GM12892 (cell line): ENCODE measurements around the gene GABRB3.

ENCODE experiments used
- DNase-seq: peaks from one replicate; pipeline ENCODE4 v3.0.0; 2011; ENCODE audit not compliant: insufficient read length
- FAIRE-seq: peaks from 2 replicates; lab custom pipeline; 2011; peaks lifted over from hg19 to GRCh38; lab: Jason Lieb, UNC
- POLR2A ChIP-seq: IDR thresholded peaks from 2 replicates; pipeline ENCODE4 v1.6.1; 2011; ENCODE audit warnings: low read depth, low read length, control low read depth
- POLR2AphosphoS5 ChIP-seq: IDR thresholded peaks from 2 replicates; pipeline ENCODE4 v1.6.1; 2011; ENCODE audit warnings: low read depth, low read length, control low read depth
- TAF1 ChIP-seq: IDR thresholded peaks from 2 replicates; pipeline ENCODE4 v1.6.1; 2011; ENCODE audit warnings: low read depth, mild to moderate bottlenecking, control low read depth, low read length, borderline replicate concordance

Gene GABRB3

DNA sequence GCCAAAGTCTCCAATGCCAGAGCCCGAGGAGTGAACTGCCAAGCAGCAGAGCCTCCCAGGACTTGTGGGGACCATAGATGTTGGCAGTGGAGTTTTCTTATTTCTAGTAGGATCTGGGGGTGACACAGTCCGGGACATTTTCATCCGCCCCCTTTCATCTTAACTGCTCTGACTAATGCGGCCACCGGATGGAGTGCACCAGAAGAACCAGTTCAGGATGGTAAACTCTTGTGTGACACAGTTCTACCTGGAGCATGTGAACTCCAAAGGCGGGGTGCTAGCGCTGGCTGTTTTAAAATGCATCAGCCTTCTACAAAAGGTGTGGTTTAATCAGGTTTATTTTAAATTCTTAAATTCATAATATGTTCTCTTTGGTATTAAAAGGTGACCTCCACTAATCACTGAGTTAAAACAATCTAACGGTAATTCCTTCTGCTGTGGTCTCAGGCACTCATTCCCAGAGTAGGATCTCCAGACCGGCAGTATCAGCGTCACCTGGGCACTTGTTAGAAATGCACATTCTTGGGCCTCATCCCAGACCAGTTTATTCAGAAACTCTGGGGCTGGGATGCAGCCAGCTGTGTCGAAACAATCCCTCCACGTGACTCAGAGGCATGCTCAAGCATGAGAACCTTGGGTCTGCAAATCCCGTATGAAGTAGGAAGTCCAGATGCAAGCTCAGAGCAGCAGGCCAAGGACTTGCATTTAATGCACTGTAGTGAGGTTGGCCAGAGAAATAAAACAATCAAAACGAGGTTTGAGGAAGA, 105.5 kb downstream of the GABRB3 start:
- no peak for DNase-seq
- TF ChIP-seq POLR2AphosphoS5 (no peak), TAF1 (no peak), POLR2A (no peak)
- FAIRE-seq = no peak

DNA sequence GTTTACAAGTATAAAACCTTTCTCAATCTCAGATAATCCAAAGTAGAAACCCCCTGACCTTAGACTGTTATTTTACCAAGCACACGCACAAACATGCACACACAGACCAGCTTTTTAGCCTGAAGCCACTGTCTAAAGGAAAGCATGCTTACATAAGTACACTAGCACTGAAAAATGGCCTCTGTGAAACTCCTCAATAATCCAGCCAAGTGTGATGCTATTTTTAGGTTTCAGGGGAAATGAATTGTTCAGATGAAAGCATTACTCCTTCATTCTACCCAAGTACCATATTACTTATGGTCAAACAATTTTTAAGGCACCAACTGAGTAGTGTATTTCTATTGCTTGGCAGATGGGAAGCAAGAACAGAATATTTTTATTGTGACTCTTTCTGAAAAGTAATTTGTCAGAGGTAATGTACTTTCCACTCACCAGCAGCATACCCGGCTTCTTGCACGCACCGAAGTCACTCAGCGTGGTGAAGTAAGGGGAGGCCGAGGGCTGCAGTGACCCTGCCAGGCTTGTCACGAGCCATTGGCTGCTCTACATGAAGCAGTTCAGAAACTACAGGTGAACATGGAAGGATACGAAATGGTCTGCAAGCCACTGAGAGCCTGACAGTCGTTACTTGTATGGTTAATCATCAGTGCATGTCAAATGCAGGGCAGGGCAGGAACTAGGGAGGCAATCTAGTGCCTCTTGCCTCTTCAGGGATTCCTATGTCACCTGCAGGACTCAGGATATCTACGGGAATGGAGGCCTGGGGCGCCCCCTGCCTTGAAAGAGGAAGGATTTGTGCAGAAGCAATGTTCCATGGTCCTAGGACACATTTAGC, 106.7 kb downstream of the GABRB3 start:
- TF ChIP-seq TAF1 (no peak), POLR2A (no peak), POLR2AphosphoS5 (no peak)
- FAIRE-seq (no peak), DNase-seq (no peak)

DNA sequence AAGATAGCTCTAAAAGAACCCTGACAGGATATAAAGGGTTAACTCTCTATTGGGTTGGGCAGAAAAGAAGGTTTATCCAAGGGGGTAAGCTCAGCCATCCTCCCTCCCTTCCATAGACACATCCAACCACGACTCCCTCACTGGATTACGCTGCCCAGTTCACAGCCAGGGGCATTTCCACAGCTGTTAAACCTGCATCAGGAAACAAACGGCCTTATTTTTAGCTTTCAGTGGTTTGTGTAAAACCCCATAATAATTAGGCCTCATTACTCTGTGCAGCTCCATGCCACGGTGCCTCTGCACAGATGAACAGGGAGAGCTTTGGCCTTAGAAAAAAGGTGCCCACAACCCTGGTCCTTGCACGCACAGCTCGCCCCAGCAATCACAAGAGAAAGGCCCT, 110.6 kb downstream of the GABRB3 start:
- DNase-seq (no peak), FAIRE-seq (no peak)
- TF ChIP-seq POLR2AphosphoS5 = no peak

DNA sequence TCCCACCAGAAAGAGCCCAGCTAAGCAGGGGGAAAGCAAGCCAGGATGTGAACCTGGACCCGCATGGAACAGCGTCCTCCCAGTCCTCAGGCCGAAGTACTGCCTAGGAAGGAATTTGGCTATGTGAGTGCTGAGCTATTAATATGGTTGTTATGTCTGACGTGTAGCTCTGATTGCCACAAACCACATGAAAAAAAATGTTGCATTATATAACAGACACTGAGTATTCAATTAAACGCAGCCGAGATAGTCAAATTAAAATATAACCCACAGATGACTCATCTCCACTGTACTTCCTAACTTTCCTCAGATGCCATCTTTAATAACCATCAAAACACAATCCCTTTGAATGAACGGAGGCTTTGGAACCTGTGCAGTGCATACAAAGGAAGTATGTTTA, 111.1 kb downstream of the GABRB3 start:
- no peak for FAIRE-seq
- no peak for DNase-seq
- TF ChIP-seq POLR2A = no peak
- no peak for TF ChIP-seq POLR2AphosphoS5
- TF ChIP-seq TAF1 = no peak

DNA sequence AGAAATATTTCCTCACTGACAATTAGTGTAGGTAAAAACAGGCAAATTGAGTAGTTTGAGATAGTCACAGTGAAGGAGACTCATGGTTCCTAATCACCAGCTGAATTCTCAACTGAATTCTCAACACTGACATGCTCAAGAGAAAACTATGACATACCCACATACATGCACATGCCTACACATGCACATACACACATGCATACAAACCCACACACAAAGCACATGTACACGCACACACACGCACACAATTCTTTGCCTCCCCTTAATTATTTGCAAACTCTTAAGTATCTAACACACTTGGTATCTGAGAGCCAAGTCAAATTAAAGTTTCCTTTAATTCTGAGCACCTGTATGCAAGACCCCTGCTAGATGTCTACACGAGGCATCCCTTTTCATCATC, 111.8 kb downstream of the GABRB3 start:
- TF ChIP-seq POLR2AphosphoS5 (no peak), POLR2A (no peak), TAF1 (no peak)
- FAIRE-seq = no peak
- no peak for DNase-seq

DNA sequence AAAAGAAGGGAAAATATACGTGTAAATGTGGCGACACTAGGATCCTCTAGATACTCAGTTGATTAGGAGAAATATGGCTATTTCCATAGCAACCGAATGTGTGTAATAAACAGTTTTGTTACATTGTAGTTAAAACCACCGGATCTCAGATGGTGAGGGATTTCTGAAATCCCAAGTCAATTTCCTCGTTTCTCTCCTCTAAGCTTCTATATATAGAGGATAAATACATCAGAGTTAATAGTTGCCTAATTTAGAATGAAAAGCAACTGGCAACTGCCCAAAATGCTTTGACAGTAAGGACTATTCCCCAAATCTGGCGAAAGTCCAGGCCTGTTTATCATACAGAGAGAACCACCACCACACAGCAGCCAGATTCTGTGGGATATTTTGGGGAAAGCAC, 112.6 kb downstream of the GABRB3 start:
- TF ChIP-seq POLR2AphosphoS5 (no peak), POLR2A (no peak), TAF1 (no peak)
- no peak for FAIRE-seq
- no peak for DNase-seq

DNA sequence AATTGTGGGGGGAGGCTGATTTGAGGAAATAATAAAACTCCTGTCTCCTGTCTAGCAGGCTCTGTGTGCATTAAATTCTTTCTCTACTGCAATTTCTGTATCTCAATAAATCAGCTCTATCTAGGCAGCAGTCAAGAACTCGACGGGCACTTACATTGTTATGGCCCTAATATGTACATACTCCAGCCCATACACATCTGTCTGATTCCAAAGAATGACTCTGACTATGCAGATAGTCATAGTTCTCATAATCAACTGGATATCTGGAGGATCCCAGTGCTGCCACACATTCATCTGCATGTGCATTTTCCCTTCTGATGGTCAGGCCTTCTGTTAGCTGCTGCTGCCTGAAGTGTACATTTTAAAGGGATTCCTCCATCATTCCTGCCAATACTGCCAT, 114.6 kb downstream of the GABRB3 start:
- DNase-seq (no peak), FAIRE-seq (no peak)
- TF ChIP-seq POLR2A (no peak), POLR2AphosphoS5 (no peak), TAF1 (no peak)

DNA sequence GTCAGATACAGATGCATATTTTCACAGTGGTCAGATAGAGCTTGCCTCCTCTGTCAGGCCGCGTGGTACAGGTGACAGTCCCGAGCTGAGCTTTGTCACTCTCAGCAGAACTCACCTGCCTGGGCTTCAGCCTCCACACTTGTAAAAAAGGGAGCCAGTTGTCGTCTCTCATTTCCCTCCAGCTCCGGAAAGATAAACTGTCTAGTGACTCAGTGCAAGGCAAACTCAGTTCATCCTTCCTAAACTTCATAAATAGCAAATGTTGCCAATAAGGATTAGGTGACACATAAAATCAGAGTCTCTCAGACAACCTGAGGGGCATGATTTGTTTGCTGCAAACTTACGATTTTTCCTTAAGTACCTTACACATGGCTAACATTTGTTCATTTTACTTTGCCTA, 116.8 kb downstream of the GABRB3 start:
- TF ChIP-seq TAF1 = no peak
- no peak for TF ChIP-seq POLR2A
- TF ChIP-seq POLR2AphosphoS5 = no peak
- no peak for FAIRE-seq
- DNase-seq = no peak

DNA sequence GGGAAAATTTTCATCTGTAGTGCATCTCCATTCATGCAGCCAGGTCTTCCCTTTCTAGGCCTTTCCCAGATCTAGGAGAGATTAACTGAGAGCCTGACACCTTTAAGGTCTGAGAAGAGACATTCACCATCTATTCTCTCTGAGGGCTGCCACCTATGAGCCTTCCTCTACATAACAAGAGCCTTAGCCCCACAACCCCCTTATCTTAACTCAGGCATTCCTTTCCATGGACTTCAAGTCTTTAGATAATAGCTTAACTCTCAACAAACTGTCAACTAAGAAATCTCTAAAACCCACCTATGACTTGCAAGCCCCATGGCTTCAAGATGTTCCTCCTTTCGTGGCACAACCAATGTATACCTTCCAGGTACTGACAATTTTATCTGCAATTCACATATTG, 121.0 kb downstream of the GABRB3 start:
- FAIRE-seq (no peak), DNase-seq (no peak)
- no peak for TF ChIP-seq POLR2A
- TF ChIP-seq POLR2AphosphoS5 = no peak
- no peak for TF ChIP-seq TAF1

DNA sequence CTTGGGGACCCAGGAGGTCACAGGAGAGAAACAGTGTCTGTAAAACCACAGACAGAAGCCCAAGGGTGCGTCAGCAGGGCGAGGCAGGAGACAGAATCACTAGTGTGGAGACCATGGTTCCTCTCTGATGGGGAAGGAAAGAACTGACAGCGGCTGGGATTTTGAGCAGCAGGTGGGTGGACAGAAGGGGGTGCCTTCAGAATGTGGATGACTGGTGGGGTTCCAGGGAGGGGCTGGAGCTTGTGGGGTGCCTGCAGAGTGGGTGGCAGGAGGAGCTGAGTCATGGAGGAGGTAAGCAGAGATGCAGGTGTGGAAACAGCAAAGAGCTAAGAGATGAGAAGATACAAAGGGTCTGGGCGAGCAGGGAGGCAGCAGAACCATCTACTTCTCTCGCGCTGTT, 124.2 kb downstream of the GABRB3 start:
- no peak for FAIRE-seq
- TF ChIP-seq POLR2AphosphoS5 (no peak), TAF1 (no peak), POLR2A (no peak)
- DNase-seq = no peak

DNA sequence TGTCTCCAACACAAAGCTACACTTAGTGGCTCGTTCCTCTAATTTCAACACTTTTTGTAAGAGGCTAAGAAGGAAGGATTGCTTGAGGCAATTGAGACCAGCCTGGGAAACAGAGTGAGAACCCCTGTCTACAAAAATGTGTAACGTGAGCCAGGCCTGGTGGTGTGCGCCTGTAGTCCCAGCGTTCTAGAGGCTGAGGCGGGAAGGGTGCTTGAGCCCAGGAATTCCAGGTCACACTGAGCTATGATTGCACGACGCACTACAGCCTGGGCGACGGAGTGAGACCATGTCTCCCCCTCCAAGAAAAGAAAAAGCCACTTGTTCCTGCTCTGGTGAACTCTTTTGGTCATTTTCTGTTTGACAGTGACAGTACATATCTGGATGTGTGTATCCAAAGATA, 127.9 kb downstream of the GABRB3 start:
- DNase-seq = no peak
- TF ChIP-seq POLR2A (no peak), TAF1 (no peak), POLR2AphosphoS5 (no peak)
- FAIRE-seq = no peak

DNA sequence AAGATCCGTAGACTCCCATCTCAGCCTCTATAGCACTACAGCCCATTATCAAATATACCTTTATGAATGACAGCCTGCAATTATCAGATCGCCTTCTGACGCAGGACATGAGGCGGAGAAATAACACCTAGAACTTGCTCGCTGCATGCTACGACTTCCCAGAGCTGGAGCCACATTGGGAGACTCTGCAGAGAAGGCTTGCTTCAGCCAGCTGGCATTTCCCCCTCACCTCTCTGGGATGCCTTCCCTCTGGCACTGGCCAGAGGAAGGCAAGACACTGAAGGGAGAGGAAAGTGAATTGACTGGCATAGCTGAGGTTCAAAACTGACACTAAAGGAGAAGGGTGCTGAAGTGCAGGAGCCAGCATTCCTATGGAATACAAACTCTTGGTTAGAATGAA, 131.7 kb downstream of the GABRB3 start:
- TF ChIP-seq POLR2A (no peak), TAF1 (no peak), POLR2AphosphoS5 (no peak)
- no peak for DNase-seq
- FAIRE-seq = no peak

DNA sequence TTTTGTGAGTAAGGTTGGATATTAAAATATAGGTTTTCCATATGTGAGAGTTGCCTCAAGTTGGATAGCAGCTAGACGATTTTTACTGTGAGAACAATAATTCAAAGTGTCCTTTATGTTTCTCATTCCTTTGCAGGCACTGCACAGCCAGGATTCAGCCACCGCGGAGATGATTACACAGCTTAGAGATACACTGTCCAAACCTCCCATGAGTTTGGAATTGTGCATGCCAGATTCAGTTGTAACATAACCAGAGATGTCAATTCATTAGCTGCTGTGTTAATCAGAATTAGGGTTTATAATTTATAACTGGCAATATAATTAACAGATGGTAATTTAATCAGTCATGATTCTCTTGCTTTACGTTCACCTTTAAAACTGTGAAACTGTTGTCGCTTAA, 132.3 kb downstream of the GABRB3 start:
- FAIRE-seq (no peak), DNase-seq (no peak)
- TF ChIP-seq POLR2AphosphoS5 (no peak), TAF1 (no peak), POLR2A (no peak)
